ENCODE data around the gene COMMD3.
"Not testable (repeated sequence)": the region's sequence is repeated elsewhere in the genome, so short reads cannot be mapped to it uniquely, and the experiment has no call there.

Gene COMMD3

DNA sequence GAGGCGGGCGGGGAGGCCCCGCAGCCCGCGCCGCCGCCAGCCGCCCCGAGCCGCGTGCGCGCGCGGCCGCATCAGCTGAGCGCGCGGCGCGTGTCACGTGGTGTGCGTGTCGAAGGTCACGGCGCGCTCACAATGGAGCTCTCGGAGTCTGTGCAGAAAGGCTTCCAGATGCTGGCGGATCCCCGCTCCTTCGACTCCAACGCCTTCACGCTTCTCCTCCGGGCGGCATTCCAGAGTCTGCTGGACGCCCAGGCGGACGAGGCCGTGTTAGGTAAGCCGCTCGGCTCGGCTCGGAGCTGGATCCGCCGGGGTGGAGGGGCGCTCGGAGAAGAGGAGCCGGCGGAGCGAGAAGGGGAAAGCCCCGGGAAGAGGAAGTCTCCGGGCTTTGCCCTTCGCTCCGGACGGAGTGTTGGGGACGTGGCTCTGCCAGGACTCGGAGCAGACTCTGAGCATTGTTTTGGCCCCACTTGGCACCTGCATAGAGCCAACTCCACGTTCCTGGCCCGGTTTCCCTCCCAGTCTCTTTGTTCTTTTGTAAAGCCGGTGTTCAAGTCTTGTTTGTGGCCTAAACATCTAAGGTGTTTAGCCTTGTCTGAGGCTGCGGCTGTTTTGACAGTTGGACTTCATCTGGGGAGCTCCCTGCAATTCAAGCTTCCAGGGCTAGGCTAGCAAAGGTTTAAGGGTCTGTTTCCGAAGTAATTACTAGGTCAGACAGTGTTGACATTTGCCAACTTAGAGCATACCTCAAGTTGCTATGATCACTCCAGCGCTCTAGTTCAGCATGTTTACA lies at the start of gene COMMD3:
TSS of gene COMMD3 (plus strand) at position 103 of the 790 bp plus-strand sequence. CDS start at position 133, 30 bp downstream.
- peak; percentile 73 for DNase-seq (ENCODE audit: low spot score)

DNA sequence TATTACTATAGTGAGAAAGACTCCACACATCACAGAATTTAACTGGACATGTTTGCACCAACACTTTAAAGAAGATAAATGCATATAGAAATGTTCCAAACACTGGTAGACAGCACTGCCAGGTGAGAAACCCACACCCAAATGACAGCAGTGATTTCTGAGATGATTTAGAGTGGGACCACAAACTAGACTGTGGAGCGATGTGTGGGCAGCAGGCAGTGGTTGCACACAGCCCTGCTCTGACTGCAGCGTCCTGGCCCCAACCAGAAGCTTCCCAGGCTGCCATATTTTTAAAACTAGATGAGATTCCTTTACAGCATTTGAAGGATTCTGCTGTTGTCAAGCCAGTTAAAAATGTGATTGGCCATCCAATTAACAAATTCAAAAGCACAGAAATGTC lies 47.7 kb upstream of the COMMD3 start:
- DNase-seq (ENCODE audit: low spot score) = no peak

DNA sequence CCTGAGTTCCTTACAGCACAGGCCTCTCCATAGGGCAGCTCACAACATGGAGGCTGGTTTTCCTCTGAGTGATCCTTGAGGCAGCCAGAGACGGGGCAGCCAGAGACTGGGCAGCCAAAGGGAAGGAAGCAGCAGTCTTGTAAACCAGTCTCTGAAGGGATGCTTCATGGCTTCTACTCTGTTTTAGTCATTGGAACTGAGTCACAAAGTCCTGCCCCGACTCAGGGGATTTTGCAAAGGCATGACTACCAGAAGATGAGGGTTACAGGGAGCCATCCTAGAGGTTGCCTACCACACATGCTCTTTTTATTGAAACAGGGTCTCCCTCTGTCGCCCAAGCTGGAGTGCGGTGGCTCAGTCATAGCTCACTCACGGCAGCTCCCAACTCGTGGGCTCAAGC lies 44.4 kb upstream of the COMMD3 start:
- no peak for DNase-seq (ENCODE audit: low spot score)

DNA sequence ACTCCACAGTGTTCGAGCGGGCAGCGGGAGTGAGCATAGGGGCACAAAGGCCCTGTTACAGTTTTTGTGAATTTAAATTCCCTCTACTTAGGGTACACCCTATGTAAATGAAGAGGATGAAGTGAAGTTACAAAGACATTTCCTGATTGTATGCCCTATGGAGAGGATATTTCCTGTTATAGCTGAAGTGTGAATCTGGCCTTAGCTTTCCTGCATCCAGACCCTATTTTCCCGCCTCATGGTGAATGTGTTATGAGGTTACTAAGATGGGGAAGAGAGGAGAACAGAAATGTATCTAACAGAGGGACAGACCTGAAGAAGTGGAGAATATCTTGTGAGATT lies 37.8 kb upstream of the COMMD3 start:
- DNase-seq (ENCODE audit: low spot score) = no peak

DNA sequence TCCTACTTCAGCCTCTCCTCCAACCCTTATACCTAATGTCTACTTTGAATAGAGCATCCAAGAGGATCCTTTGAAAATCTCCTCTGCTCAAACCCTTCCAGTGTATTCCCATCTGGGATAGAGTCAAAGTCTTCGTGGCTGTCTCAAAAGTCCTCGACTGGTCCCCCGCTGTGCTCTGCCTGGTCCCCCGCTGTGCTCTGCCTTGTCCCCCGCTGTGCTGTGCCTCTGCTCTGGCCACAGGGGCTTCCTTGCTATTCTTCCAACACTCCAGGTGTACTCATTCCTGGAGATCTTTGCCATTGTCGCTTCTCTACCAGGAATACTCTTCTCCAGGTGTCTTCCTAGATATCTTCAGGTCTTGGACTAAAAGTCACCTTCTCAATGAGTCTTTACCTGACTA lies 36.1 kb upstream of the COMMD3 start:
- no peak for DNase-seq (ENCODE audit: low spot score)

DNA sequence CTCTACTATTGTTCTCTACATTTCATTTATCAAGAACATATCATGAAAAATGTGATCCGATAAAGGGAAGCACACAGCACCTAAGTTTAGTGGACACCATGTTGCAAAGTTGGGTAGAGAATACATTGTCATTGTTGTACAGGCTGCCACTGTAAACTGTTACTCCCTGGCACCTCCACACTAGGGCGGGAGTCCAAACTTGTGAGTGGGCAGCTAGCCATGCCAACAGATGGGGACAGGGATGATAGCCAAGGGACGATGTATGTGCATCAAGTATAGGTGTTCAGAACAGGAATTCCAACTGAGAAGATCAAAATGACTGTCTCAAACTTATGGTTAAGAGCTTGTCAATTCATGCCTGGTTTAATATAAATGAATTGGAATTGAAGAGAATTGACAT lies 31.1 kb upstream of the COMMD3 start:
- DNase-seq (ENCODE audit: low spot score) = no peak

DNA sequence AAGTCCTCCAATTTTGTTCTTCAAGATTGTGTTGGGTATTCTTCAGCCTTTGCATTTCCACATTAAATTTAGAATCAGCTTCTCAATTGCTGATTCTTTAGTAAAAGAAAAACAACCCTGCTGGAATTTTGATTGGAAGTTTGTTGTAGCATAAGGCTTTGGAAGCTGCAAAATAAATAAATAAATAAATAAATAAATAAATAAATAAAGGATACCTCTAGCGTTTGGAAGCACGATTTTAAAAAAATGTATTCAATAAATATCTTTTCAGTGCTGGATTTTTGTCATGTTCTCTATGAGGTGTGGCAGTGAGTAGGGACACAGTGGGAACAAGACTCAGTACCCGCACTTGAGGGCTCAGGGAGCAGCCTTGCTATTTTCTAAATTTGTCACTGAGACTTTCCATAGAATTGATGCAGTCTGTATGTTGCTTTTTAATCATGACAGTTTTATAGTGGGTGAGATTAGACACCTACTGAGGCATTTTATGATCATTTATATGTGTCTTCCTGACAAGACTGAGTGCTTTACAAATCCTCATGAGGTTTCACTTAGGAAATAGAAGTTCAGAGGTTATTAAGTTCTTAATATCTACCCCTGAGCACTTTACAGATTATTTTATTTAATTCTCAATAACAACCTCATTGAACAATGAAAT lies 22.3 kb upstream of the COMMD3 start:
- DNase-seq (ENCODE audit: low spot score) = no peak

DNA sequence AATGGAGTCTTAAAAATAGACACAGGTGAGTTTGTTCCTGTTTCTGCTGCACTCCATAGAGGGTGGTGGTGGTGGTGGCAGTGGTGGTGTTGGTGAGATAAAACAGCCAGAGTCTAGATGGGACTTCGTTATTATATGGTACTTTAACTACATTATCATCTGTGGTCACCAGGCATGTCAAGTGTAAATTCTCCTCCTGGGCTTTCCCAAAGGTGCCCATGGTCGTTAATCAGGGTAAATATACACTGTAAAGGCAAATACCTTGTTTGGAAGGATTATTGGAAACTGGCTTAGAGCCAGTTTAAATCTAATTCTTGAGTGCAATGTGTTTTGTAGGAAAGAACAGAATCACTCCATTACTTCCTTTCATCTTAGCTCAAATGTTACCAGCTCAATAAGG lies 21.5 kb upstream of the COMMD3 start:
- DNase-seq (ENCODE audit: low spot score) = no peak

DNA sequence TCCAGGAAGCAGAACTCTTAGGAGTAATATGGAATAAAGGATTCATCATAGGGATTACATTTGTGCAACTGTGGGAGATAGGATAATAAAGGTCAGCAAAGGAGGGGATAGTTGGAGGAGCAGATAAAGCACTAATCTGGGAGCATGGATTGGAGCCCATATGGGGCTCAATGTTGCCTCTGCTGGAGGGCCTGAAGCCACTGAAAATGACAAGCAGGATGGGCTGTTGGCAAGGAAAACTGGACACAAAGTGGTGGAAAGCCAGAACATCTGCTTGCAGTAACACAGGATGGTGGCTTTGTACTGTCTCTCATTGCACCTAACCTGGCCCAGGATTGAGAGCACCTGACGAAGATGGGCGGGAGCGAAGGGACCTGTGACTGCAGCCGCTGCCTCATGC lies 15.0 kb upstream of the COMMD3 start:
- no peak for DNase-seq (ENCODE audit: low spot score)

DNA sequence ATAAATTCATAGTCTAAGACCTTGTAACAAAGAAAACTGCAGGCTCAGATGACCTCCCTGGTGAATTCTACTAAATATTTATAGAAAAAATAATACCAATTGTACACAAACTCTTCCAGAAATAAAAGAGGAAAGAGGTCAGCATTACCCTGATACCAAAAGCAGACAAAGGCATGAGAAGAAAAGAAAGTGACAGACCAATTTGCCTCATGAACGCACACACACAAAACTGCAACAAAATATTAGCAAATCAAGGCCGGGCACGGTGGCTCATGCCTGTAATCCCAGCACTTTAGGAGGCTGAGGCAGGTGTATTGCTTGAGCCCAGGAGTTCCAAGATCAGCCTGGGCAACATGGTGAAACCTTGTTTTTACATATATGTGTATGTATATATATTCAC lies 12.7 kb upstream of the COMMD3 start:
- no peak for DNase-seq (ENCODE audit: low spot score)

DNA sequence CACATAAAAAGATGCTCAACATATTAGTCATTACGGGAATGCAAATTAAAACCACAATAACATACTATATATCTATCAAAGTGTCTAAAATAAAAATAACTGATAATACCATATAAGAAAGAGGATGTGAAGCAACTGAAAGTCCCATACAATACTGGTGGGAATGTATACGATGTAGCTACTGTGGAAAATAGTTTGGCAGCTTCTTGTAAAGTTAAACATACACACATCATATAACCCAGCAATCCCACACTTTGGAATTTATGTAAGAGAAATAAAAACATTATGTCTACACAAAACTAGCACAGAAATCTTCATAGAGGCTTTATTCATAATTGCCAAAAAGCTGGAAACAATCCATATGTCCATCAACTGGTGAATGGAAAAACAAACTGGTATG lies 10.5 kb upstream of the COMMD3 start:
- DNase-seq (ENCODE audit: low spot score) = no peak

DNA sequence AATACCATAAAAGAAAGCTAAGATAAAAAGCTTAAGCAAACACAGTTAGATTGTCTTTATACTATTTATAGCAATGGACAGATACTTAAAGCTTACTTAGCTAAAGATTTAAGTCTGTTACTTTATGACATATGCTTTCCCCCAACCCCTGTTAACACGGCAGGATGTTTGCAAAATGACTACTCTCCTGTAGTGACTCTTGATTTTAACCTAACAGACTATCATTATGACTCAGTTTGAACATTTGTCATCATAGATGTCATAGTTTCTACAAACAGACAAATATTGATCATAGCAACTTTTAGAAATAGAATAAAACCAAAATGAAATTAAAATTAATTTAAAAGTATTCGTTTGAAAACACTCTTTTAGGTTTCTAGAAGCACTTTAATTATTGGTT lies 7.8 kb upstream of the COMMD3 start:
- DNase-seq (ENCODE audit: low spot score) = no peak

DNA sequence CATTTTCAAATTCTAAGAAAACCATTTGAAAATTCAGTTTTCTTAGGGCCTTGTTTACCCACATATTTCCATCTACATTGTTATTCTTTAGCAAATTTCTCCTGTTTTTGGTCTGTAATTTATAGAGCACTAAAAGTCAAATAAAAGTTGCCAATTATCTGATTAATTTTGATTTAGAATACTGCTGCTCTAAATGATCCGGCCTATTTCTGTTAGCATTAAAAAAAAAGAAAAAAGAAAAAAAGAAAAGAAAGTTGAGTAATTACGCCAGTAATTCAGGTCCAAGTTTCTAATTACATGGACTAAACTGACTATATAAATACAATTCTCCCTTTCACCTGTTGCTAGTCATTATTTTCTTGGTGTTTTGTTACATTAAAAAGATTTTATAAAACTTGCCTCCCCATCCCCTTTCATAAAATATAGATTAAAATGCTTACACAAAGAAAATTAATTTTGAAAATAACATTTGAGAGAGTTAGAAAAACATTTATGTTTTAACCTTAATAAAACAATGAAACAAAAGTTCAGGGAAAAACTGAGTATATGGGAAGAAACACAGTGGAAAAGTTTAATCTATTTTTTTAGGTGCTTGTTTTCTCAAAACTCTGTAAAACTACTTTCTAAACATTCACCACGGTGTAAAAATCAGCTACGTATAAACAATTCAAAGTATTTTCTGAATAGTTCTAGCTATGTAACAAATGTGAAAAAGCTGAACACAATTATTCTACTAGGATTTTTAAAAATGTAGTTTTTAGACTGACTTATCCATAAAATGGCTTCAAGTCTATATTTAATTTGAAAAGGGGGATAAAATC lies 6.8 kb upstream of the COMMD3 start:
- no peak for DNase-seq (ENCODE audit: low spot score)

DNA sequence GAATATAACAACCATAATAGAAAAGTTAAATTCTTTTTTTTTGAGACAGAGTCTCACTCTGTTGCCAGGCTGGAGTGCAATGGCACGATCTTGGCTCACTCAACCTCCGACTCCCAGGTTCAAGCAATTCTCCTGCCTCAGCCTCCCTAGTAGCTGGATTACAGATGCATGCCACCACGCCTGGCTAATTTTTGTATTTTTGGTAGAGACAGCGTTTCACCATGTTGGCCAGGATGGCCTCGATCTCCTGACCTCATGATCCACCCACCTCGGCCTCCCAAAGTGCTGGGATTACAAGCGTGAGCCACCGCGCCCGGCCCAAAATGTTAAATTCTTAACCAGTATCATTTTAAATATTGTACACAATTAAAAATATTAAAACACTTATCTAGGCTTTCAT lies 6.2 kb upstream of the COMMD3 start:
- not testable (repeated sequence) for DNase-seq (ENCODE audit: low spot score)

DNA sequence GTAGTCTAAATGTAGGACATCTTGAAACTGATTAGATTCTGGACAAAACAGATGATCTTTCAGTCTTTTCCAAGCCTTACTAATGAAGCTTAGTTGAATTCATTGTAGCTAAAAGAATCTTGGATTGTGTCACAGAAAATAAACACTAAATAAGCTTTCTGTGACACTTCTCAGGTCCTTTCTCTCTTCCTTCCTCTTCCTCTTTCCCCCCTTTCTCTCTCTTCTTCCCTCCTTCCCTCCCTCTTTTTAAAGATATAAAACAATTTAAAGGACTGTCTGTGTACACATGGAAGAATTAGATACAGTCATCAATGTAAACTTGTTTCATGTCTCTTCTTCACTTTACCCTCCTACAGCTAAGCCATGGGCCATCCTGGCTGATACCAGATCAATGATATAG lies 5.3 kb upstream of the COMMD3 start:
- no peak for DNase-seq (ENCODE audit: low spot score)

DNA sequence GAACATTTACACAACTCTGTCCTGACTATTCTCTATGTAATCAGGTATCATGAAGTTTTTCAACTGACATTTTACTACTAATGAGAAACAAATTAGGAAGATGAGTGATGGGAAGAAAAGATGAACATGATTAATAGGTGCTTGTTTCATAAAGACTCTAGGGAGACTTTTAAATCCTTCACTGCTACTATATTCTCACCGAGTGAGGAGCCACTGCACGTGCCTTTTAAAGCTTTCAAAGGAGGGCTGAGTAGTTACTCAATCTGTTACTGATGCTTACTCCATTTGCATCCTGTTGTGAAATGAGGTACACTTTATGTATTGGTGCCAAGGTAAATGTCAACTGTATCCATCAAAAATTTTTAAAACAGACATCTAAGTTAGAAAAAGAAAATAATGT lies 1.3 kb upstream of the COMMD3 start:
- DNase-seq (ENCODE audit: low spot score) = no peak

DNA sequence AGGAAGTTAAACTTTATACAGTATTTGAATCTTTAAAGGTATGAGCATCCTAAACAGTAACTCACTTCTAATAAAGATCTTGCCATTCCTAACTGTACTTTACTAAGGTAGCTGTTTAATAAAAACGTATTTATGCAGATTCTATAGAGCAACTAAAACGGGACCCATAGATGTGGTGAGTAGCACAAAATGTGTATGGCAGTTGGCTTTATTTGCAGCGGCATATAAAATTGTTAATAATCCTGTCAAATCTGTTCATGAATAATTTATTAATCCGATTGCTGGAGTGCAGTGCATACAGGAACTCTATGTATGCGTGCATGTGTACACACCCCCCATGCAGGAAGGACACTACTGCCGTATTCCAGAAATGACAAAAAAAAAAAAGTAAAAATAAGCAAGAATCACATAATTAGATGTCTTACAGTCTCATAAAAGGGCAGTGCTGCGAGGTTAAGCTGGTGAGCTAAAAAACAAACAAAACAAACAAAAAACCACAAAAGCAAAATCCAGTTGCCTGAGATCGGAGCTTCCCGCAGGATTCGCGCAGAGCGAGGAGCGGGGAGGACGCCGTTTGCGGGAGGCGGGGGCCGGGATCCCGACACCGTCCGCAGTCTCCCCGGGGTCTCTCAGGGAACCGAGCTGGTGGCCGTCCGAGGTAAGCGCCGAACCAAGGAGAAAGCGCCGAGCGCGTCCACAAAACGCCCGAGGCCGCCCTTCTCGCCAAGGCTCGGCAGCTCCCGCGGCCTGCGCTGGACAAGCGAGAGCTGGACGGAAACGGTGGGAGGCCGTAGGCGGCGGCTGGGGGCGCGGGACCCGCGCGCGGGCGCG lies 518 bp upstream of the COMMD3 start:
- DNase-seq (ENCODE audit: low spot score) = no peak

DNA sequence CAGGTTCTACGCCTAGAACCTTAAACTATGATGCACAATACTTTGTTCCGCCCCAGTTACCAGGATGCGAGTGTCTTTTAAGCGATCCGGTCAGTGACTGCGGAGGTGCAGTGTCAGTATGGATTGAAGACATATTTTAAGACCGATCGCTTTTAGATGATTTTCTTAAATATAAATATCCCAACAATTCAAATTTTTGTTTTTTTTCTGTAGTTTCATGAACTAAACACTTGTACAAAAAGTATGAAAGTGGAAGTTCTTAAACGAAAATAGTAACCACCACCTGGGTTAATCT lies 835 bp downstream of the COMMD3 start:
- no peak for DNase-seq (ENCODE audit: low spot score)

DNA sequence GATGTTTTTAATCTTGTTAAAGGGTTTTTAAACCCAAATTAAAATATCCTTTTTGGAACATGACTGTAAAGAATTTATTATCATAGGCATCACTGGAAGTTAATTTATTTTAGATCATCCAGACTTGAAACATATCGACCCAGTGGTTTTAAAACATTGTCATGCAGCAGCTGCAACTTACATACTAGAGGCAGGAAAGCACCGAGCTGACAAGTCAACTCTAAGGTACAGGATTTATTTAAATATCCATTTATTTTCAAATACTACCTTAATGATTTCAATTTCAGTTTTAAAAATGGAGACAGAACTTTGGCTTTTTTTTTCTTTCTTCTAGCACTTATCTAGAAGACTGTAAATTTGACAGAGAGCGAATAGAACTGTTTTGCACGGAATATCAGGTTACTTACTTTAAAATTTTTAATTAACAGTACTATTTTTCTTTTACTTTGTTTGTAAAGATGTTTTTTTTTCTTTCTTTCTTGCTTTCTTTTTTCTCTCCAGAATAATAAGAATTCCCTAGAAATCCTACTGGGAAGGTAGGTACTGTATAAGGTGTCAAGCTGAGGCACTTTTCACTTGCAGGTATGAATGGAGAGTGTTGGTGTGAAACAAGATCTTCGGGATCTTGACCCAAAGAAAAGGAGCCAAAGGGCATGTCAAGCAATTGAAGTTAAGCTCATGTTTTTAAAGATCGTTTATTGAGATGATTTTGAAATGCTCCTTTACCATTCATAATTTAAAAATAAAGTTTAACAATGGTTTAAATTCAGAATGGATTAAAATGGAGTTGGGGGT lies 1.8 kb downstream of the COMMD3 start:
- no peak for DNase-seq (ENCODE audit: low spot score)

DNA sequence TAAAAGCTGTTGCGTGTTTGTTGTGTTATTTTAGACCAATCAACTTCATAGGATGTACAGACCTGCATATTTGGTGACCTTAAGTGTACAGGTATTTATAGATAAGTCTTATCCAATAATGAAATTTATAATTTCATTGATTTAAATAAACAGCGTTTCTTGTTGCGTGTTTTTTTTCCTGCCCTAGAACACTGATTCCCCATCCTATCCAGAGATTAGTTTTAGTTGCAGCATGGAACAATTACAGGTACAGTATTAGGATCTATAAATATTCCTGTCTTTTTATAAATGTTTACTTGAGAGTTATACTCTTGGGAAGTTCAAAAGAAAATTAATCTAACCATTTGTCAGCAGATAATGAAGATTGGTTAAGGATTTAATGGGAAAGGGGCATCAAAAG lies 2.6 kb downstream of the COMMD3 start:
- DNase-seq (ENCODE audit: low spot score) = no peak

DNA sequence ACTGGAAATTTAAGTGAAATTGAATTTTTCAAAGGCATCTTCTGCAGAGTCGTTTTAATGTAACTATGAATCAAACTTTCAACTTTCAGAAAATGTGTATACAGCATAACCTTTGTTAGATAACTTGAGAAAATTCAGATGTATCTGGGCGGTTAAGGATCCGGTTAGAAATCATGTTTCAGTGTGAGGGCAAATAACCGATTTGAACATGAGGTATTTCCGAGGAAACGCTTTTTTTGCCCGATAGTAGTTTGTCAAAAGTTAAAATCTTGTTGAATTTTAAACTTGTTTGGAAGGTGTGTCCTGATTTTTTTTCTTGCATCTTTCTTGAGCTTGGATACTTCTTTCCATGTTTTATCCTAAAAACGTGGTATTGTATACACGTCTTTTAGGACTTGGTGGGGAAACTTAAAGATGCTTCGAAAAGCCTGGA lies 3.4 kb downstream of the COMMD3 start:
- DNase-seq (ENCODE audit: low spot score) = no peak
